HT-29 (cell line): ENCODE data around the gene CRYAB. TPM values are rescaled to one million over a fixed set of nuclear protein-coding genes. Genes with fewer than 3 reads are reported as not detected.

ENCODE experiments used
- DNase-seq: peaks from one replicate; pipeline ENCODE4 v3.0.0-alpha.2; 2015; ENCODE audit warnings: low spot score
- total RNA-seq: library from RNA; depleted of rRNA; stranded (reverse); fragments of >200 nt; shearing (Covaris generic); gene quantifications from 2 replicates; pipeline ENCODE4 v1.2.3, GENCODE V29; 2014; rRNA removed

Gene CRYAB
- not detected in 2 replicates for total RNA-seq

- DNase-seq = no peak
These were observed at the start of gene CRYAB for GRCh38 chr11:111911563-111912401. TSS of gene CRYAB (minus strand) at chr11:111911770. CDS start at chr11:111911724, 46 bp downstream.

GRCh38 chr11:111960916-111961315 is 49.3 kb upstream of the CRYAB start:
- peak; percentile 57 for DNase-seq

GRCh38 chr11:111957663-111958444 is 46.3 kb upstream of the CRYAB start:
- no peak for DNase-seq

- no peak for DNase-seq
These were observed 42.6 kb upstream of the CRYAB start for GRCh38 chr11:111954154-111954553.

- DNase-seq = no peak
These were observed 40.0 kb upstream of the CRYAB start for GRCh38 chr11:111951565-111951964.

GRCh38 chr11:111949519-111950426 is 38.2 kb upstream of the CRYAB start:
- no peak for DNase-seq

- no peak for DNase-seq
These were observed 35.6 kb upstream of the CRYAB start for GRCh38 chr11:111947143-111947542.

- DNase-seq = no peak
These were observed 34.9 kb upstream of the CRYAB start for GRCh38 chr11:111946499-111946898.

GRCh38 chr11:111945198-111945597 is 33.6 kb upstream of the CRYAB start:
- DNase-seq = no peak

GRCh38 chr11:111944651-111945051 is 33.1 kb upstream of the CRYAB start:
- DNase-seq = no peak

- DNase-seq = no peak
These were observed 32.6 kb upstream of the CRYAB start for GRCh38 chr11:111944139-111944538.

GRCh38 chr11:111942829-111943228 is 31.3 kb upstream of the CRYAB start:
- no peak for DNase-seq

GRCh38 chr11:111941963-111942362 is 30.4 kb upstream of the CRYAB start:
- no peak for DNase-seq

GRCh38 chr11:111939836-111940604 is 28.4 kb upstream of the CRYAB start:
- no peak for DNase-seq

GRCh38 chr11:111938687-111939160 is 27.2 kb upstream of the CRYAB start:
- DNase-seq = no peak

- DNase-seq = no peak
These were observed 26.3 kb upstream of the CRYAB start for GRCh38 chr11:111937844-111938243.

- DNase-seq = no peak
These were observed 25.8 kb upstream of the CRYAB start for GRCh38 chr11:111937461-111937769.

- no peak for DNase-seq
These were observed 24.5 kb upstream of the CRYAB start for GRCh38 chr11:111936040-111936540.

- DNase-seq = no peak
These were observed 23.9 kb upstream of the CRYAB start for GRCh38 chr11:111935317-111936039.

- no peak for DNase-seq
These were observed 22.7 kb upstream of the CRYAB start for GRCh38 chr11:111934306-111934705.
